Keratinocyte (primary cell): ENCODE results near the gene RALGAPA2.

ENCODE experiments used
- CTCF ChIP-seq, 3 experiments: IDR thresholded peaks in 1 of 3; conservative IDR thresholded peaks in 1 of 3; optimal IDR thresholded peaks in 1 of 3; 2 replicates in 2 of 3; 3 replicates in 1 of 3; pipeline versions ENCODE3 to v1.5.1; 2011; ENCODE audit warnings: low read length in 3 of 3, mild to moderate bottlenecking in 3 of 3, moderate library complexity in 2 of 3, control low read depth in 1 of 3, inconsistent platforms in 1 of 3; ENCODE audit not compliant: insufficient read depth in 2 of 3; ENCODE audit errors: extremely low read depth in 1 of 3
- EZH2 ChIP-seq: IDR thresholded peaks from one replicate; pipeline ENCODE4 v1.6.1; 2012; ENCODE audit warnings: inconsistent platforms, mild to moderate bottlenecking, low read length, moderate library complexity

- TF ChIP-seq CTCF (optimal IDR thresholded peaks at IDR 0.05 in 1 of 3, IDR thresholded peaks at IDR 0.05 in 1 of 3, conservative IDR thresholded peaks at IDR 0.05 in 1 of 3; ENCODE audit: extremely low read depth in 1 of 3, insufficient read depth in 2 of 3, low read length in 3 of 3) (no peak), EZH2 (no peak)
Observed at GRCh38 chr20:20432618-20433286, 279.7 kb downstream of the RALGAPA2 start.
